NCI-H460 (cell line): ENCODE measurements around the gene DNM3. TPM values are rescaled to one million over a fixed set of nuclear protein-coding genes. Genes with fewer than 3 reads are reported as not detected.

Source experiments
- DNase-seq: peaks from one replicate; pipeline ENCODE4 v3.0.0-alpha.2; 2016; ENCODE audit warnings: low read depth; ENCODE audit errors: extremely low read depth
- total RNA-seq: library from RNA; depleted of rRNA; stranded (reverse); fragments of >200 nt; shearing (Covaris generic); gene quantifications from 2 replicates; pipeline ENCODE4 v1.2.3, GENCODE V29; 2014

DNM3 gene
- total RNA-seq, 1 experiment from 2014 or later, result 0.27 TPM

DNA sequence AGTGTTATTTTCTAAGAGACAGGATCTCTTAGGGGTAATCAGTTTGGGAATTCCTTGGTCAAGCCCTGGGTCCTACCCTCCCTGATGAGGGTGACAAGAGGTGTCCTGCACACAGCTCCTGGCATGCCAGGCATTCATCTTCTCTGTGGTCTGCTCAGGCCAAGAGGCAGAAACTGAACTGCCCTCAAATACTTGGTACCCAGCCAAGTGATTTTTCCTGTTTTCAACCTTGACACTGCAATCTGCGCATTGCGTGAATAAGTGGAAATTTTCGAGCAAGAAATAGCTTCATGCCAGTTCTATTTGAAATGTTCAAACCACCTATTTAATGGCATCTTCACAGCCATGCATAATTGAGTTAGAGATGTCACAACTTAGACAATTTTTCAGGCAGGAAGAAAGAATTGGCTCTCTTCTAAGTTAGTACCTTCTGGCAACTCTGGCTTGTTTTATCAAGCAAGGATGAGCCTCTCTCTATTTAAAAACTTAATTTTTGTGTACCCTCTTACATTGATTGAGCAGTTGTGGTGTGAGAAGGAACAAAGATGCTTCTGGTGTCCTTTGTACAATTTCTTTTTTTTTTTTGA is 27.0 kb downstream of the DNM3 start:
- no peak for DNase-seq

GRCh38 chr1:171869097-171869496 is 27.8 kb downstream of the DNM3 start:
- no peak for DNase-seq

DNA sequence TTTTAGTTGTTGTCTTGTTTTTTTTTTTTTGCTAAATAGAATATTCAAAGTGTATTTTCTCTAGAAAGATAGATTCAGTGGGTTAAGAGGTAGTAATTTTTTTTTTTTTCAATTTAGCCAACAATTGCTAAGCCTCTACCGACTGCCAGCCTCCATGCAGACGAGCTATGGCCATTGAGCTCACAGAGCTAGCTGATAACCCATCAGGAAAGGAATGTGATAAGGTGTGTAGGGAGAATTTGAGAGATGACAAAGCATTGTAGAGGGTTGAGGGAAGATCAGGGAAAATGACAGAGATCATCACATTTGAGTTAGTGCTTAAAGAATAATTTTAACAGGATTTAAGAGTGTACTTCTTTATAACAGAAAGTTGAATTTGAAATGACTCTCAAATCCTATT is 30.6 kb downstream of the DNM3 start:
- no peak for DNase-seq

- DNase-seq, result no peak
Measured at GRCh38 chr1:171872430-171872829, 31.1 kb downstream of the DNM3 start.

DNA sequence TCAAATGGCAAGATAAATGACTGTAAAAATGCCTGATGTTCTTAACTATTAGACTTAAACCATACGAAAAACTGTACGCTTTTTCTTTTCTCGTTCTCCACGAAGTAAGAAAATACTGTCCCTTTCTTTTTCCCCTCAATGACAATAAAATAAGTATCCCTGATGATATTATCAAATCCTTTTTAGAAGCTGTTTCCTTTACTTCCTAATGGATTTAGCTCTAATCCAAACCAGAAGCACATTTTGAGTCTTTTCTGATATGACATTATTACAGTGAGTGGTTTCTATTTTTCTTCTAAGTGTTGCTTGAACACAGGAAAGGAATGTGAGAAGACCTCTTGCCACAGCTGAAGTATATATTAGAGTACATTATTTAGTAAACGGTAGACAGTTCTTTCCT is 32.4 kb downstream of the DNM3 start:
- DNase-seq, result no peak

- no peak for DNase-seq
Measured at GRCh38 chr1:171877701-171878100, 36.4 kb downstream of the DNM3 start.

GRCh38 chr1:171879556-171879955 is 38.3 kb downstream of the DNM3 start:
- DNase-seq, result no peak

DNA sequence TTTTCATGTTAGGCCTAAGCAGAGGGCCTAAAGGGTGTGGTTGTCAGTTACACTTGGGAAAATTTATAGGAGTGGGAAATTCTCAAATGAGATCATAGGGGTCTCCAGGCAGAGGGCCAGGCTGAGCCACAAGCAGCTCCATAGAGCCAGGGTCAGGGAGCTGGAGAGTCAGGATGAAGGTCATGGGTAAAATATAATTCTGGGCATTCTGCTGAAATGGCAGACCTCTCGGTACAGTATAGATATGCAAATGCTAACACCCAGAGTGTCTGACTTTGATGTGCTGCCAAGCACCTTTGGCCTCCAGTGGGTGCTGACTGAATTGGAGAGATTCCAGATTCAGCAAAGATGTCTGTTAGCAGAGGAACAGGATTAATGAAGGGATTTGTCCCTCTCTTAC is 40.1 kb downstream of the DNM3 start:
- no peak for DNase-seq

DNA sequence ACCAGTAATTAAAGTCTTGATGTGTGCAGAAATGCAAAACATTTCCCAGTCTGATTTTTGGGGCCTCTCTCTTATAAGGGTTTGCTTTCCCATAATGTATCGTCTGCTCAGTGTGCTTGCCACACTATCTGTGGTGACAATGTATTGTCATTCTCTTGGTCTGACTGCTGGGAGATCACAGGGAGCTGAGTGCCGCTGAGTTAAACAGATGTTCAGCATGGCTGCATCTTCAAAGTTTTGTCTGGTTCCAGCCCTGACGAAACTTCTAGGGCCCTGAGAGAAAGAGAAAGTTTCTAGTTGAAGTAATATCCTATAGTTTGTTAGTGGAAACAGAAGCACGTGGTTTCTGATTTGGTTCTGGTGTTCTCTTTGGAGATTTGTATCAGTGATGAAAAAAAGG is 42.6 kb downstream of the DNM3 start:
- no peak for DNase-seq

GRCh38 chr1:171884475-171884874 is 43.2 kb downstream of the DNM3 start:
- no peak for DNase-seq

DNA sequence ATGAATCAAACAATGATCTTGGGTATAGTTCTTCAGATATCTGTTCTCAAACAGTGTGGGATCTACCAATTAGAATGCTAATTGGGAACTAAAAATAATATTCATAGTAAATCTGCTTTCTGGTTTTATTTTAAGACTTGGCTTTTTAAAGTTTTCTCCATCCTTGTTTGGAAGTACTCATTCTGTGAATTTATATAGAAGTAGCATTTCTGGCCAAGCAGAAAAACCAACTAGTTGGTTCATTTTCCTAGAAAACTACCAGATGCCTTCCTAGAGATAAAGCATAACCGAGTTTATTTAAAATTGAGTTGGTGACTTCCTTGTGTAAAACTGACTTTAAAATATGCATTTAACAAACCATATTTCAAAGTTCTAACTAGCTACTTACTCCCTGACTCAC is 48.8 kb downstream of the DNM3 start:
- no peak for DNase-seq

GRCh38 chr1:171896936-171897703 is 55.8 kb downstream of the DNM3 start:
- no peak for DNase-seq

DNA sequence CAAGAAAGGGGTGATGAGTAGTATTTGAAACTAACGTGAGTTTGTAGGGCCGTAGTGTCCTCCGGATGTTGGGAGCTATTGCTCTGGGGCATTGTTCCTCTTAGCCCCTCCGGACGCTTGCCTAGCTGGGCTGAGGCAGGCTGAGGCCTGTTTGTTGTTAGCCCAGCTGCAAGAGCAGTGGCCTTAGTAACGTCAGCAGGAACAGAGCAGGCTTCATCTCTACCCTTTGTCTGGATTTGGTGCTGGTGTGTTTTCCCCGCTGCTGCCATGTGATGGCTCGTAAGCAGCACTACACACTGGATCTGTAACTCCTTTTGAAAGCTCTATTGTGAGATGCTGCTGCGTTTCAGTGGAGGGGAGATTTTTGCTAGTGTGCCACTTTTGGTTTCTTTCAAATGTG is 57.6 kb downstream of the DNM3 start:
- no peak for DNase-seq

GRCh38 chr1:171899838-171900237 is 58.5 kb downstream of the DNM3 start:
- DNase-seq, result no peak

DNA sequence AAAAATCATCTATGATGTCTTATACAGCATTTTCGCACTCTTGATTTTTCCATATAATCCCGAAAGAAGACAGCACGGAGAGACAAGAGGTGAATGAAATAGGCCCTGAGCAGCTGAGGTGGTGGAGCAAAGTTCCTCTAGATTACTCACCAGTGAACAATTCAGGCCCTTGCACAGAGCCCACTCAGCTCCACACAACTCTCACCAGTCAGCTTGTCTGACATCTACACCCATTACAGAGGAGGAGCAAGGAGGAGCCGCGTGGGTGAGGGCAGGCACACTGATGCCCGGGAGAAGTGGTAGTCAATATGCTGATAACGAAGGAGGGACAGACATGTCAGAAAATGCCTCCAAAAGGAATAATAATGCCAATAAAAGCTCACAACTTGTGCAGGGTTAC is 59.9 kb downstream of the DNM3 start:
- no peak for DNase-seq

DNA sequence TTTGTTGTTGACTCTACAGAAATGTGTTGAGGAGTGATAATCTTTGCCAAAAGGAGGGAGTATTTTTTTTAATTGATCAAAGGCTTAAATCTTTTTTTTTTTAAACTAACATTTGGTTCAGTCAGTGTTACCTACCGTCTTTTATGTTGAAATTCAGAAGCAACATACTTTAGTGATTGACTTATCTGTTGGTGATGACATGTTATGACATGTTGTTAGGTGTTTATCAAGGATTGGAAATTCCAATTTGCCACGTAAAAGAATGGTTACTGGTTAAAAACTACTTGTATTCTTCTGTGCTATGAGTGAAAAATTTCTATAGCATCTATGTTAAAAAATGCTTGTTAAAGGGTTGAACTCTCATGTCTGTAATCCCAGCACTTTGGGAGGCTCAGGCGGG is 61.2 kb downstream of the DNM3 start:
- no peak for DNase-seq

GRCh38 chr1:171904778-171905450 is 63.6 kb downstream of the DNM3 start:
- no peak for DNase-seq

- DNase-seq, result no peak
Measured at GRCh38 chr1:171909711-171910110, 68.4 kb downstream of the DNM3 start.

- DNase-seq, result no peak
Measured at GRCh38 chr1:171910786-171911185, 69.5 kb downstream of the DNM3 start.

DNA sequence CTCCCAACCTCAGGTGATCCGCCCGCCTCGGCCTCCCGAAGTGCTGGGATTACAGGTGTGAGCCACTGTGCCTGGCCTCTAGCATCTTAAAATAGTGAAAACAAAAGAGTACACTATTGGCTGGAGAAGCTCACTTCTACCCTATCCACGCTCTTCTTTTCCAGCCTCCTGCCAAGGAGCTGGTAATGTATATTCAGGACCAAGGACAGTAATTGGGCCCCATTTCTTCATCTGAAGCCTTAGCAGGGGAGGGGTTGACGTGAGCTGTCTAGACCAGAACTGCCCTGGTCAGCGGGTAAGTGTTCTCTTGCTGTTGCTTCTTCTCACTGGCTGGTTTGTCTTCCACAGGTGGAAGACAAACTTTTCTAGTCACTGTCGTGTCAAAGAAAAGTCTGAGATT is 70.2 kb downstream of the DNM3 start:
- peak; percentile 28 for DNase-seq

GRCh38 chr1:171912509-171913175 is 71.3 kb downstream of the DNM3 start:
- no peak for DNase-seq

DNA sequence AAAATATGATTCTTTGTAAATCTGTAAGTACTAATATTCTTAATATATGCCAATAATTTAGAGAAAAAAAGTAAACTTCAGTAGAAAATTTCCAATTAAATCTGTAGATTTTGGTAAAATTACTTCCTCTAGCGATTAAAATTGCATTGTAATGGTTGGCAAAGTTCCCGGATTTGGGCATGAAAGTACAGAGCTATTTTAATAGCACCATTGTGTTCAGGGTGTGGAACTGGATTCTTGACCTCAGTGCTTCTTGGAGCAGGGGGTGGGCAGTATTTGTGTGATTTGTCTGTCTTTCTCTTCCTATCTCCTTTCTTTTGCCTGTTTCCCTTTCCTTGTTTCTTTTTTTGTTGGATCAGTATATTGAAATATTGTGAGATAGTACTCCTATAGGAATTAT is 72.1 kb downstream of the DNM3 start:
- no peak for DNase-seq
